Endothelial cell of umbilical vein (primary cell): ENCODE results near the gene BCOR. TPM values are rescaled to one million over a fixed set of nuclear protein-coding genes. Genes with fewer than 3 reads are reported as not detected.

Experiments used
- BruUV-seq: library from RNA; stranded (reverse); fragments of 400-500 nt; replicated peaks from 2 replicates; lab custom pipeline; 2021; lab: Mats Ljungman, UMichigan
- CTCF ChIA-PET: fragments of 300-600, 350-600 bp; sonication (Branson Sonifier 250); formaldehyde crosslinking; loops from one replicate; lab custom pipeline; 2021; ENCODE audit warnings: antibody characterized with exemption, inconsistent platforms; lab: Charles Lee
- POLR2A ChIA-PET: fragments of 300-600, 350-600 bp; sonication (Branson Sonifier 250); formaldehyde crosslinking; loops from one replicate; lab custom pipeline; 2021; ENCODE audit warnings: antibody characterized with exemption, inconsistent platforms; lab: Charles Lee
- DNase-seq: peaks from one replicate; pipeline ENCODE4 v3.0.0-alpha.2; 2011; ENCODE audit warnings: low read depth, low spot score
- FAIRE-seq: peaks from 2 replicates; lab custom pipeline; 2011; peaks lifted over from hg19 to GRCh38; lab: Jason Lieb, UNC
- H2AFZ ChIP-seq: 2 replicates; pipeline ENCODE4 v1.6.0; 2012; ENCODE audit warnings: low read depth, low read length, control low read depth, inconsistent platforms
- H3K27ac ChIP-seq: 2 replicates; pipeline ENCODE4 v1.5.1; 2011; ENCODE audit warnings: low read depth, mild to moderate bottlenecking, control low read depth, low read length, moderate library complexity; ENCODE audit not compliant: insufficient read depth
- H3K27me3 ChIP-seq, 2 experiments: 2 replicates each; pipeline versions ENCODE4 v1.6.0 to v1.6.1; 2011; ENCODE audit warnings: low read length in 2 of 2, mixed read lengths in 1 of 2; ENCODE audit not compliant: control insufficient read depth in 2 of 2, insufficient read depth in 2 of 2
- H3K36me3 ChIP-seq, 2 experiments: 2 replicates in 1 of 2; 3 replicates in 1 of 2; pipeline ENCODE4 v1.5.1; 2011; ENCODE audit warnings: low read length in 2 of 2, mild to moderate bottlenecking in 1 of 2, moderate library complexity in 1 of 2; ENCODE audit not compliant: control insufficient read depth in 2 of 2, insufficient read depth in 2 of 2; ENCODE audit errors: extremely low read depth in 1 of 2
- H3K4me1 ChIP-seq: 3 replicates; pipeline ENCODE4 v1.5.1; 2011; ENCODE audit warnings: mild to moderate bottlenecking, low read length; ENCODE audit not compliant: control insufficient read depth, insufficient read depth; ENCODE audit errors: extremely low read depth
- H3K4me2 ChIP-seq: 2 replicates; pipeline ENCODE4 v1.6.1; 2011; ENCODE audit warnings: low read length, control low read depth, mixed read lengths; ENCODE audit not compliant: insufficient read depth
- H3K4me3 ChIP-seq, 3 experiments: fragments of 200-600 bp in 1 of 3; sonication (generic), shearing (Covaris generic) in 1 of 3; replicated peaks in 1 of 3; 2 replicates each; pipeline ENCODE4 v1.5.1; 2011 to 2016; ENCODE audit warnings: control low read depth in 3 of 3, low read length in 3 of 3, mild to moderate bottlenecking in 2 of 3, inconsistent platforms in 1 of 3, low read depth in 1 of 3, moderate library complexity in 1 of 3; ENCODE audit not compliant: insufficient read depth in 1 of 3
- H3K79me2 ChIP-seq: 2 replicates; pipeline ENCODE4 v1.6.0; 2012; ENCODE audit warnings: low read length, inconsistent platforms; ENCODE audit not compliant: control insufficient read depth, insufficient read depth
- H3K9ac ChIP-seq: replicated peaks from 2 replicates; pipeline ENCODE3; 2011; ENCODE audit warnings: low read length, control low read depth; ENCODE audit not compliant: insufficient read depth; ENCODE audit errors: extremely low read depth
- H3K9me1 ChIP-seq: replicated peaks from 3 replicates; pipeline ENCODE4 v1.6.0; 2011; ENCODE audit warnings: mild to moderate bottlenecking, low read length; ENCODE audit not compliant: control insufficient read depth, insufficient read depth; ENCODE audit errors: extremely low read depth
- H3K9me3 ChIP-seq: replicated peaks from 2 replicates; pipeline ENCODE4 v1.5.1; 2012; ENCODE audit warnings: low read length, inconsistent platforms; ENCODE audit not compliant: control insufficient read depth, insufficient read depth
- H4K20me1 ChIP-seq: replicated peaks from 2 replicates; pipeline ENCODE3; 2011; ENCODE audit warnings: mild to moderate bottlenecking, low read length; ENCODE audit not compliant: control insufficient read depth, insufficient read depth; ENCODE audit errors: extremely low read depth
- EZH2 ChIP-seq: IDR thresholded peaks from 2 replicates; pipeline ENCODE4 v1.6.1; 2012; ENCODE audit warnings: borderline replicate concordance, low read depth, mild to moderate bottlenecking, moderate library complexity, low read length, inconsistent platforms; ENCODE audit not compliant: severe bottlenecking
- FOS ChIP-seq: IDR thresholded peaks from 2 replicates; pipeline ENCODE4 v1.6.1; 2011; ENCODE audit warnings: mild to moderate bottlenecking, low read length, moderate library complexity, borderline replicate concordance; ENCODE audit not compliant: insufficient read depth
- GATA2 ChIP-seq: IDR thresholded peaks from 2 replicates; pipeline ENCODE4 v1.7.0; 2011; ENCODE audit warnings: low read depth, mild to moderate bottlenecking, moderate library complexity, mixed read lengths, low read length; ENCODE audit not compliant: insufficient read length, insufficient read depth
- JUN ChIP-seq: IDR thresholded peaks from 2 replicates; pipeline ENCODE4 v1.6.1; 2011; ENCODE audit warnings: borderline replicate concordance, low read depth; ENCODE audit not compliant: insufficient read length, insufficient read depth
- MAX ChIP-seq: IDR thresholded peaks from 2 replicates; pipeline ENCODE4 v1.6.1; 2011; ENCODE audit not compliant: insufficient read depth, insufficient read length
- MYC ChIP-seq: IDR thresholded peaks from one replicate; pipeline ENCODE4 v1.6.1; 2011; ENCODE audit warnings: mild to moderate bottlenecking, low read depth, low read length
- POLR2A ChIP-seq: IDR thresholded peaks from 2 replicates; pipeline ENCODE4 v1.6.1; 2012; ENCODE audit warnings: low read depth, mild to moderate bottlenecking, control low read depth, low read length
- POLR2AphosphoS5 ChIP-seq: IDR thresholded peaks from 2 replicates; pipeline ENCODE4 v1.6.1; 2012; ENCODE audit warnings: low read depth, mild to moderate bottlenecking, control low read depth, low read length, moderate library complexity; ENCODE audit not compliant: insufficient read depth
- dilution Hi-C: fragments of 300-500 bp; cut with MboI; formaldehyde crosslinking; loops from one replicate; pipeline ENCODE4 v1.15.0; 2019; ENCODE audit warnings: low sequenced_read_pairs; ENCODE audit not compliant: extremely low pct_ligation_motif_present
- intact Hi-C: fragments of 100-400 bp; cut with micrococcal nuclease; formaldehyde crosslinking; loops from one replicate; pipeline ENCODE4 v1.10.0; 2022
- polyA plus RNA-seq, 4 experiments: library from polyadenylated mRNA; depleted of rRNA in 3 of 4; stranded (reverse) in 3 of 4; unstranded in 1 of 4; fragments of >200 nt; gene quantifications; 2 replicates each; pipeline versions ENCODE4 v1.2.1 to v1.2.3, GENCODE V29; 2011 to 2012; ENCODE audit warnings: missing spikeins in 1 of 4
- total RNA-seq: library from RNA; stranded (reverse); gene quantifications from 2 replicates; pipeline ENCODE4 v1.2.3, GENCODE V29; 2021
- TF ChIP-seq, protein P1 (sequence below), 2 donors: IDR thresholded peaks; 1 replicate in 1 of 2; 2 replicates in 1 of 2; pipeline ENCODE4 v1.5.1; 2011; ENCODE audit warnings: low read length in 2 of 2, mild to moderate bottlenecking in 2 of 2, moderate library complexity in 2 of 2, control low read depth in 1 of 2, inconsistent platforms in 1 of 2, low read depth in 1 of 2; ENCODE audit not compliant: insufficient read depth in 1 of 2; ENCODE audit errors: extremely low read depth in 1 of 2

The BCOR gene
- total and polyA plus RNA-seq, 2 donors (not counting 3 experiments of a cell fraction or from before 2014, with no cell fraction given), result 10.1 to 24.2 TPM

- TF ChIP-seq, protein P1, sequence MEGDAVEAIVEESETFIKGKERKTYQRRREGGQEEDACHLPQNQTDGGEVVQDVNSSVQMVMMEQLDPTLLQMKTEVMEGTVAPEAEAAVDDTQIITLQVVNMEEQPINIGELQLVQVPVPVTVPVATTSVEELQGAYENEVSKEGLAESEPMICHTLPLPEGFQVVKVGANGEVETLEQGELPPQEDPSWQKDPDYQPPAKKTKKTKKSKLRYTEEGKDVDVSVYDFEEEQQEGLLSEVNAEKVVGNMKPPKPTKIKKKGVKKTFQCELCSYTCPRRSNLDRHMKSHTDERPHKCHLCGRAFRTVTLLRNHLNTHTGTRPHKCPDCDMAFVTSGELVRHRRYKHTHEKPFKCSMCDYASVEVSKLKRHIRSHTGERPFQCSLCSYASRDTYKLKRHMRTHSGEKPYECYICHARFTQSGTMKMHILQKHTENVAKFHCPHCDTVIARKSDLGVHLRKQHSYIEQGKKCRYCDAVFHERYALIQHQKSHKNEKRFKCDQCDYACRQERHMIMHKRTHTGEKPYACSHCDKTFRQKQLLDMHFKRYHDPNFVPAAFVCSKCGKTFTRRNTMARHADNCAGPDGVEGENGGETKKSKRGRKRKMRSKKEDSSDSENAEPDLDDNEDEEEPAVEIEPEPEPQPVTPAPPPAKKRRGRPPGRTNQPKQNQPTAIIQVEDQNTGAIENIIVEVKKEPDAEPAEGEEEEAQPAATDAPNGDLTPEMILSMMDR (IDR thresholded peaks at IDR 0.05; ENCODE audit: extremely low read depth in 1 of 2, insufficient read depth in 1 of 2, low read depth in 1 of 2, low read length in 2 of 2), result no peak
- TF ChIP-seq GATA2, result no peak
- no peak for TF ChIP-seq POLR2AphosphoS5
- TF ChIP-seq MYC, result no peak
- no peak for TF ChIP-seq MAX
- no peak for TF ChIP-seq POLR2A
- no peak for TF ChIP-seq EZH2
- no peak for TF ChIP-seq JUN
- TF ChIP-seq FOS, result no peak
- intact Hi-C loops (no loop called here), dilution Hi-C loops (no loop called here)
- FAIRE-seq, result peak; percentile 84
- Histone ChIP-seq H3K36me3 (no peaks in the 10 kb centered on the region), H3K9me1 (no peaks in the 10 kb centered on the region), H3K27ac (no peak overlapping the region), H4K20me1 (no peaks in the 10 kb centered on the region), H3K4me2 (no peak overlapping the region), H3K27me3 (no peaks in the 10 kb centered on the region), H3K4me1 (peaks cover 9% of the 10 kb centered on the region), H3K9ac (no peak overlapping the region), H3K9me3 (no peaks in the 10 kb centered on the region), H3K79me2 (peaks cover 59% of the 10 kb centered on the region), H3K4me3 (no peak overlapping the region), H2AFZ (no peak overlapping the region)
- peak; percentile 9 for DNase-seq
- CTCF ChIA-PET, result interaction anchor here (1.1 kb wide), 1 partner anchor 354 kb away, joined by 3 read pairs; no protein-coding TSS in a partner anchor
- BruUV-seq, result no TSS peak
- POLR2A ChIA-PET, result interaction anchor here (0.6 kb wide), 1 partner anchor 11 kb away, joined by 4 read pairs; no protein-coding TSS in a partner anchor
Measured at GRCh38 chrX:40085102-40085551, 12.6 kb downstream of the BCOR start.
